ENCODE results near the gene MPEG1. TPM values are rescaled to one million over a fixed set of nuclear protein-coding genes. Genes with fewer than 3 reads are reported as not detected.
A peak's percentile ranks its signal among the peaks of the same experiment; 100 is the strongest.

Gene MPEG1
- total and polyA plus RNA-seq, 9 of the 15 experiments (the other 6 are each of a cell fraction or from before 2014, with no cell fraction given) = 0.07 TPM; not detected in 8

- TF ChIP-seq EGR1 (conservative IDR thresholded peaks at IDR 0.05) (peak; percentile 68), TCF3 (CRISPR knock-in tag; IDR thresholded peaks at IDR 0.05) (peak; percentile 60), KLF16 (IDR thresholded peaks at IDR 0.05) (peak; percentile 28), CAMTA2 (CRISPR knock-in tag; conservative IDR thresholded peaks at IDR 0.05) (no peak)
These were observed 4.7 kb downstream of the MPEG1 start (continued) for GRCh38 chr11:59207988-59208451.

DNA sequence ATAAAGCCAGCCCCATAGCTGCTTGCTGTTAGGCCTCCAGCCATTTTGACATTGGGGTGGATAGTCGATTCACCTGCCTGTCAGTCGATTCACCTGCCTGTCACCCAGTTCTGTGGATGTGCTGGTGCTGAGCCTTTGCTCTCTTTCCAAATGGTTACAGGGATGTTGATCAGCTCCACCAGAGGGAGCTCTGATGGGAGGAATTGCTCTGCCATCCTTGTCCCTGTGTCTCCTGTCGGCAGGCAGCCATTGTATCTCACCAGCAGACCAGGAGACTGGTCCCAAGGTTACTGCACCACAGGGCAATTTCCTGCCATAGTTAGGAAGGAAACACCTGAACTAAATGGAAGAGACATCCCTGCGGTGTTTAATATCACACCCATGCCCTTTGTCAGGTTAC, 6.1 kb downstream of the MPEG1 start:
- CTCF ChIA-PET (ENCODE audit: low intra/inter-chr PET ratio) = interaction anchor here (3.6 kb wide), 1 partner anchor 36 kb away, joined by 36 read pairs; the partner anchor contains the start of gene DTX4
- H3K36me3 ChIP-seq (ENCODE audit: control insufficient read depth, insufficient read depth, low read length) = no peaks in the 10 kb centered on the region
- peak; percentile 49 for FAIRE-seq
- no peaks in the 10 kb centered on the region for H3K9me1 ChIP-seq (ENCODE audit: control insufficient read depth, insufficient read depth, low read length)
- H3K27me3 ChIP-seq (ENCODE audit: control insufficient read depth in 2 of 2, insufficient read depth in 2 of 2, low read length in 2 of 2) = peaks cover 4 to 24% of the 10 kb centered on the region in 2 experiments; a peak in 3 of 5 replicates
- no peak overlapping the region for H3K4me3 ChIP-seq
- in situ Hi-C loops (cut with MboI) (no loop called here), intact Hi-C loops (cut with micrococcal nuclease) (loop anchor here (1.0 kb wide), 1 partner anchor 78 kb away; no protein-coding TSS in a partner anchor)
- ATAC-seq = peak; percentile 89
- no TSS peak for BruUV-seq (replicated peaks)
- H3K79me2 ChIP-seq (ENCODE audit: control insufficient read depth, insufficient read depth, low read length) = no peaks in the 10 kb centered on the region
- 0% methylated on average over 4 of the region's 4 CpGs for WGBS (ENCODE audit: insufficient coverage, low coverage, missing lambda C conversion rate)
- POLR2A ChIA-PET = interaction anchor here (0.6 to 1.2 kb wide), 2 partner anchors 16 to 38 kb away, joined by 3 read pairs; no protein-coding TSS in a partner anchor
- DNase-seq (ENCODE audit: extremely low read depth in 1 of 4, low spot score in 3 of 4) = peak; percentile 30 to 53 (median 35)
- no peaks in the 10 kb centered on the region for H3K4me1 ChIP-seq (replicated peaks in 1 of 2; ENCODE audit: control insufficient read depth in 2 of 2, insufficient read depth in 2 of 2, low read length in 2 of 2)
- H3K27ac ChIP-seq (ENCODE audit: extremely low read depth, low read depth, low read length) = no peak overlapping the region
- H3K9me3 ChIP-seq (replicated peaks; ENCODE audit: control insufficient read depth, insufficient read depth, low read depth, low read length) = no peaks in the 10 kb centered on the region
- no peaks in the 10 kb centered on the region; the same call in 1 of the 2 replicates for H4K20me1 ChIP-seq (replicated peaks; ENCODE audit: control insufficient read depth, insufficient read depth, low read length)
- no peak overlapping the region for H3K9ac ChIP-seq (ENCODE audit: insufficient read depth in 1 of 2, low read depth in 2 of 2, low read length in 2 of 2)
- 0 out of 2 replicates have a peak overlapping the region, but pooled peaks have one; percentile 32 for H2AFZ ChIP-seq (ENCODE audit: low read depth, low read length)
- no peak overlapping the region; the same call in 1 of the 2 replicates for H3K4me2 ChIP-seq (ENCODE audit: insufficient read depth, low read length)
- TF ChIP-seq FOXK1 (CRISPR knock-in tag; IDR thresholded peaks at IDR 0.05; ENCODE audit: borderline replicate concordance) = no peak
- no peak for TF ChIP-seq ZNF354B (CRISPR knock-in tag; IDR thresholded peaks at IDR 0.05)
- TF ChIP-seq, protein P1, sequence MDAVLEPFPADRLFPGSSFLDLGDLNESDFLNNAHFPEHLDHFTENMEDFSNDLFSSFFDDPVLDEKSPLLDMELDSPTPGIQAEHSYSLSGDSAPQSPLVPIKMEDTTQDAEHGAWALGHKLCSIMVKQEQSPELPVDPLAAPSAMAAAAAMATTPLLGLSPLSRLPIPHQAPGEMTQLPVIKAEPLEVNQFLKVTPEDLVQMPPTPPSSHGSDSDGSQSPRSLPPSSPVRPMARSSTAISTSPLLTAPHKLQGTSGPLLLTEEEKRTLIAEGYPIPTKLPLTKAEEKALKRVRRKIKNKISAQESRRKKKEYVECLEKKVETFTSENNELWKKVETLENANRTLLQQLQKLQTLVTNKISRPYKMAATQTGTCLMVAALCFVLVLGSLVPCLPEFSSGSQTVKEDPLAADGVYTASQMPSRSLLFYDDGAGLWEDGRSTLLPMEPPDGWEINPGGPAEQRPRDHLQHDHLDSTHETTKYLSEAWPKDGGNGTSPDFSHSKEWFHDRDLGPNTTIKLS (IDR thresholded peaks at IDR 0.05; ENCODE audit: borderline replicate concordance, low read depth) = no peak
- peak; percentile 32 for TF ChIP-seq CTCFL (IDR thresholded peaks at IDR 0.05; ENCODE audit: borderline replicate concordance, insufficient read depth, low read depth, low read length, poor library complexity, severe bottlenecking)
